Measurements from ENCODE around the gene MBD5. TPM values are rescaled to one million over a fixed set of nuclear protein-coding genes. Genes with fewer than 3 reads are reported as not detected.
"Not testable (repeated sequence)": the region's sequence is repeated elsewhere in the genome, so short reads cannot be mapped to it uniquely, and the experiment has no call there.

MBD5 gene
- total and polyA plus RNA-seq, 8 donors, result 32.5 to 58.0 (median 43.5) TPM

DNA sequence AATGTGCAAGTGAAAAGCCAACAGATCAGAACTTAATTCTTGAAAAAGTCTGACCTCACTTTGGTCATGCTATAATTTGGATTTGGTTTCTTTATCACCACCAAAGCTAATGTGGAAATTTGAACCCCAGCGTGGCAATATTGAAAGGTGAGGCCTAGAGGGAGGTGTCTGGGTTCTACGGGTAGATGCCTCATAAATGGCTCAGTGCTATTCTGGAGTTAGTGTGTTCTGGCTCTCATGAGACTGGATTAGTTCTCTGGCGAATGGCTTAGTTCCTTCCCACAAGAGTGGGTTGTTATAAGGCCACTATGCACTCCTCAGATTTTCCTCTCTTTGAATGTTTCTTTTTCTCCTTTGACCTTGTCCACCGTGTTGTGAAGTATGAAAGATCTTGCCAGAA lies 22.7 kb upstream of the MBD5 start:
- Histone ChIP-seq H3K4me1 (no peaks in the 10 kb centered on the region), H3K27ac (no peak overlapping the region), H3K36me3 (peaks cover 0 to 6% of the 10 kb centered on the region in 2 donors), H3K9me3 (peaks cover 0 to 16% of the 10 kb centered on the region in 2 donors), H3K4me3 (no peak overlapping the region), H3K27me3 (no peaks in the 10 kb centered on the region)
- ATAC-seq (no peak), DNase-seq (no peak)
- intact Hi-C loops (cut with DNase I), result no loop called here
- TF ChIP-seq, protein P1, sequence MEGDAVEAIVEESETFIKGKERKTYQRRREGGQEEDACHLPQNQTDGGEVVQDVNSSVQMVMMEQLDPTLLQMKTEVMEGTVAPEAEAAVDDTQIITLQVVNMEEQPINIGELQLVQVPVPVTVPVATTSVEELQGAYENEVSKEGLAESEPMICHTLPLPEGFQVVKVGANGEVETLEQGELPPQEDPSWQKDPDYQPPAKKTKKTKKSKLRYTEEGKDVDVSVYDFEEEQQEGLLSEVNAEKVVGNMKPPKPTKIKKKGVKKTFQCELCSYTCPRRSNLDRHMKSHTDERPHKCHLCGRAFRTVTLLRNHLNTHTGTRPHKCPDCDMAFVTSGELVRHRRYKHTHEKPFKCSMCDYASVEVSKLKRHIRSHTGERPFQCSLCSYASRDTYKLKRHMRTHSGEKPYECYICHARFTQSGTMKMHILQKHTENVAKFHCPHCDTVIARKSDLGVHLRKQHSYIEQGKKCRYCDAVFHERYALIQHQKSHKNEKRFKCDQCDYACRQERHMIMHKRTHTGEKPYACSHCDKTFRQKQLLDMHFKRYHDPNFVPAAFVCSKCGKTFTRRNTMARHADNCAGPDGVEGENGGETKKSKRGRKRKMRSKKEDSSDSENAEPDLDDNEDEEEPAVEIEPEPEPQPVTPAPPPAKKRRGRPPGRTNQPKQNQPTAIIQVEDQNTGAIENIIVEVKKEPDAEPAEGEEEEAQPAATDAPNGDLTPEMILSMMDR (IDR thresholded peaks at IDR 0.05), result no peak

DNA sequence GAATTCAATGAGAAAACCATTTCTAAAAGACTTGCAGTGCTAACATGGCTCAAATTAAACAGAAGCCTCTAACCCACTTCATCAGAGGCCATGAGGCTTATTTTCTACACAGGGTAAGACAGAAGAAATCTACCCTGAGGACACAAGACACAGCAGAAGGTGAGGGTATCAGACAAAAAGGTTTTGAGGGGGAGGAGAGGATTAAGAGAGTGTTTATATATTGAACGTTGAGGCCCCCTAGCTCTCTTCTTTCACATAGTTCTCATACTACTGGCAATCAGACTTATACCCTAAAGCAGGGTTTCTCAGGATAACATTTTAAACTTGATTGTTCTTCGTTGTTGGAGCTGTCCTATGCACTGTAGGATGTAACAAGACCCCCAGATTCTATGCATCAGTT lies 21.8 kb upstream of the MBD5 start:
- DNase-seq (no peak), ATAC-seq (no peak)
- Histone ChIP-seq H3K4me1 (no peaks in the 10 kb centered on the region), H3K4me3 (no peak overlapping the region), H3K27ac (no peak overlapping the region), H3K27me3 (no peaks in the 10 kb centered on the region), H3K9me3 (peaks cover 0 to 21% of the 10 kb centered on the region in 2 donors), H3K36me3 (peaks cover 0 to 6% of the 10 kb centered on the region in 2 donors)
- intact Hi-C loops (cut with DNase I), result no loop called here
- TF ChIP-seq, protein P1 (IDR thresholded peaks at IDR 0.05), result no peak

DNA sequence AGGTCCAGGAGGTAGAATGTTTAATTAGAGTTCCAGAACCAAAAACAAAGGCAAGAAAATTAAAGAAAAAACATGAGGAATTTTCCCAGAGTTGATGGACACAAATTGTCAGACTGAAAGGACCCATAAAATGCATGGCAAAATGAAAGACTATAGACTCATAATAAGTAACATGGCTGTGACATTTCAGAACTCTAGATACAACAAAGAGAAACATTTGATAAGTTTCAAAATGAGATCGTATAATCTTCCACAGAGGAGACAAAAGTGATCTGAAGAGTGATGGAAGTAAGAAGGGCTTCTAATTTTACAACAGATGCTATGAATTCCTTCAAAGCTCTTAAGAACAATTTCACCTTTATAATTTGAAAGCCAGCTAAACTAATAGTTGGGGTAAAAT lies 20.8 kb upstream of the MBD5 start:
- no peak for ATAC-seq
- intact Hi-C loops (cut with DNase I), result no loop called here
- TF ChIP-seq, protein P1 (IDR thresholded peaks at IDR 0.05), result no peak
- no peak for DNase-seq
- H3K36me3 ChIP-seq, result peaks cover 0 to 5% of the 10 kb centered on the region in 2 donors
- no peak overlapping the region for H3K27ac ChIP-seq
- peaks cover 0 to 20% of the 10 kb centered on the region in 2 donors for H3K9me3 ChIP-seq
- no peaks in the 10 kb centered on the region for H3K27me3 ChIP-seq
- no peak overlapping the region for H3K4me3 ChIP-seq
- H3K4me1 ChIP-seq, result no peaks in the 10 kb centered on the region

DNA sequence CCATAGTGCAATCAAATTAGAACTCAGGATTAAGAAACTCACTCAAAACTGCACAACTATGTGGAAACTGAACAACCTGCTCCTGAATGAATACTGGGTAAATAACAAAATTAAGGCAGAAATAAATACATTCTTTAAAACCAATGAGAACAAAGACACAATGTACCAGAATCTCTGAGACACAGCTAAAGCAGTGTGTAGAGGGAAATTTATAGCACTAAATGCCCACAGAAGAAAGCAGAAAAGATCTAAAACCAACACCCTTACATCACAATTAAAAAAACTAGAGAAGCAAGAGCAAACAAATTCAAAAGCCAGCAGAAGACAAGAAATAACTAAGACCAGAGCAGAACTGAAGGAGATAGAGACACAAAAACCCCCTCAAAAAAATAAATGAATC lies 18.5 kb upstream of the MBD5 start:
- ATAC-seq; intact Hi-C loops (cut with DNase I); H3K36me3 ChIP-seq: not testable (repeated sequence)

DNA sequence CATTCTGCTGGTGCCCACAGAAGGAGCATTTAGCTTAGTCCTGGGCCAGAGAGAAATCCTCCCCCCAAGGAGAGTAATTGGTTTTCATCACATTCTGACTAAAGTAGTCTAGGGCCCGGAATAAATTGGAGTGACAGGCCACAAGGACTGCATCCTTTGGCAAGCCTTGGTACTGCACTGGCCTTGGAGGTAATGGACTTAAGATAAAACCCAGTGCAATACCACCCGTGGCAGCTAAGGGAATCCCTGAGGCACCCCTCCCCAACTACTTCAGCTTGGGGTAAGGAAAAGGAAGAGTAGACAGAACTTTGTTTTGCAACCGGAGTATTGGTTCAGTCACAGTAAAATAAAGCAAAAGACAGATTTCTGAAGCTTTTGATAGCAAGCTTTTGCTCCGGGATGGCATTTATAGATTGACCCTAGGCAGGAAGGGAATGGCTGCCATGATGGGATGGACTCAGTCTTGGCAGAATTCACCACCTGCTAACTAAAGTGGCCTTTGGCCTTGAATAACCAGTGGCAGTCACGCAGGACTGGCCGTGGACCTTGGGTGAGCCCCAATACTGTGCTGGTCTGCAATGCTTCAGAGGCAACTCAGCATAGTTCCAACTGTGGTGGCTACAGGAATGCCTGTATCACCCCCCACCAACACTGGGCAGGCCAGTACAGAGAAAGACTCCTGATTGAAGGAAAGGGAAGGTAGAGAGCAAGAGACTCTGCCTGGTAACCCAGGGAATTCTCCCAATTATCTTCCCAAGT lies 14.5 kb upstream of the MBD5 start:
- no peak for DNase-seq
- H3K9me3 ChIP-seq, result peaks cover 0 to 19% of the 10 kb centered on the region in 2 donors
- intact Hi-C loops (cut with DNase I), result no loop called here
- no peaks in the 10 kb centered on the region for H3K4me1 ChIP-seq
- no peaks in the 10 kb centered on the region for H3K27me3 ChIP-seq
- H3K4me3 ChIP-seq, result no peak overlapping the region
- no peak overlapping the region for H3K27ac ChIP-seq
- no peaks in the 10 kb centered on the region for H3K36me3 ChIP-seq
- TF ChIP-seq, protein P1 (IDR thresholded peaks at IDR 0.05), result no peak
- ATAC-seq, result no peak

More for the DNA sequence above, 18.5 kb upstream of the MBD5 start:
- not testable (repeated sequence) for H3K27me3 ChIP-seq, H3K4me1 ChIP-seq, H3K27ac ChIP-seq, DNase-seq, H3K4me3 ChIP-seq
- peaks cover 0 to 15% of the 10 kb centered on the region in 2 donors for H3K9me3 ChIP-seq
